SU-DHL-6 (cell line): ENCODE data around the gene GFPT2.

Experiments
- EZH2phosphoT487 ChIP-seq: fragments of 200-600 bp; sonication (generic), shearing (Covaris generic); conservative IDR thresholded peaks from 2 replicates; pipeline ENCODE4 v1.6.1; 2018; ENCODE audit warnings: mild to moderate bottlenecking, antibody characterized with exemption, low read length, moderate library complexity, mixed read lengths
- TF ChIP-seq, protein P1 (sequence below): fragments of 200-600 bp; sonication (generic); IDR thresholded peaks from one replicate; pipeline ENCODE4 v1.5.1; 2017; ENCODE audit warnings: antibody characterized with exemption, mild to moderate bottlenecking, low read length, moderate library complexity; ENCODE audit not compliant: insufficient read depth, poor library complexity, severe bottlenecking

DNA sequence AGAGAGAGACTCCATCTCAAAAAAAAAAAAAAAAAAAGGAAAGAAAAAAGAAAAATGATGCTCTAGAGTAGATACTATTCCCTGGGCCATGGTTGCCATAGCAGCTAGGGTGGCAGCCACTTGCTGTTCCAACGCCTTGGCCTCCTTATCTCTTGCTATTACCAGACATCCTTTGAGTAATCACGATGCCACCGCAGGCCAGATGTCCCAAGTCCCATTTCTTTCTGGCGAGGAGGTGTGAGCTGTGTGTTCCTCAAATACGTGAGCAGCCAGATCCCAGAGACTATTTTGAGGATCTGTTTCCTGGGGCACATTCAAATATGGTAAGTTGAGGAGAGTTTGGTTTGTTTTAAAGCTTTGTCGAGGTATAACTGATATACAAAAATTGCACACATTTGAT, 23.4 kb upstream of the GFPT2 start:
- TF ChIP-seq, protein P1, sequence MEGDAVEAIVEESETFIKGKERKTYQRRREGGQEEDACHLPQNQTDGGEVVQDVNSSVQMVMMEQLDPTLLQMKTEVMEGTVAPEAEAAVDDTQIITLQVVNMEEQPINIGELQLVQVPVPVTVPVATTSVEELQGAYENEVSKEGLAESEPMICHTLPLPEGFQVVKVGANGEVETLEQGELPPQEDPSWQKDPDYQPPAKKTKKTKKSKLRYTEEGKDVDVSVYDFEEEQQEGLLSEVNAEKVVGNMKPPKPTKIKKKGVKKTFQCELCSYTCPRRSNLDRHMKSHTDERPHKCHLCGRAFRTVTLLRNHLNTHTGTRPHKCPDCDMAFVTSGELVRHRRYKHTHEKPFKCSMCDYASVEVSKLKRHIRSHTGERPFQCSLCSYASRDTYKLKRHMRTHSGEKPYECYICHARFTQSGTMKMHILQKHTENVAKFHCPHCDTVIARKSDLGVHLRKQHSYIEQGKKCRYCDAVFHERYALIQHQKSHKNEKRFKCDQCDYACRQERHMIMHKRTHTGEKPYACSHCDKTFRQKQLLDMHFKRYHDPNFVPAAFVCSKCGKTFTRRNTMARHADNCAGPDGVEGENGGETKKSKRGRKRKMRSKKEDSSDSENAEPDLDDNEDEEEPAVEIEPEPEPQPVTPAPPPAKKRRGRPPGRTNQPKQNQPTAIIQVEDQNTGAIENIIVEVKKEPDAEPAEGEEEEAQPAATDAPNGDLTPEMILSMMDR = no peak
- TF ChIP-seq EZH2phosphoT487 = no peak
